HUES6 (cell line): ENCODE data around the gene GDPGP1.
A peak's percentile ranks its signal among the peaks of the same experiment; 100 is the strongest.
"Not testable (repeated sequence)": the region's sequence is repeated elsewhere in the genome, so short reads cannot be mapped to it uniquely, and the experiment has no call there.

ENCODE experiments used
- H3K27ac ChIP-seq: 2 replicates; pipeline ENCODE4 v1.7.0; 2013; ENCODE audit warnings: low read depth, mild to moderate bottlenecking, low read length, inconsistent platforms
- H3K27me3 ChIP-seq: 2 replicates; pipeline ENCODE4 v1.6.1; 2013; ENCODE audit warnings: low read length; ENCODE audit not compliant: control insufficient read depth, insufficient read depth
- H3K36me3 ChIP-seq: 2 replicates; pipeline ENCODE4 v1.6.1; 2013; ENCODE audit warnings: low read length; ENCODE audit not compliant: control insufficient read depth, insufficient read depth
- H3K4me1 ChIP-seq: 2 replicates; pipeline ENCODE4 v1.6.1; 2013; ENCODE audit warnings: low read length; ENCODE audit not compliant: control insufficient read depth, insufficient read depth
- H3K4me3 ChIP-seq: 2 replicates; pipeline ENCODE4 v1.5.1; 2013; ENCODE audit warnings: low read depth, low read length
- H3K9ac ChIP-seq: one replicate; pipeline ENCODE4 v1.6.1; 2013; ENCODE audit warnings: mild to moderate bottlenecking, low read length
- H3K9me3 ChIP-seq: 2 replicates; pipeline ENCODE4 v1.6.1; 2013; ENCODE audit warnings: low read depth, low read length; ENCODE audit not compliant: control insufficient read depth, insufficient read depth

Gene GDPGP1

GRCh38 chr15:90266061-90266431 is 32.0 kb downstream of the GDPGP1 start:
- Histone ChIP-seq H3K4me3 (peak overlapping the region; percentile 91), H3K9me3 (no peaks in the 10 kb centered on the region), H3K27ac (peak overlapping the region; percentile 71), H3K36me3 (peaks cover 32% of the 10 kb centered on the region), H3K4me1 (peaks cover 10% of the 10 kb centered on the region), H3K27me3 (no peaks in the 10 kb centered on the region), H3K9ac (peak overlapping the region; percentile 79)

- peak overlapping the region; percentile 91 for H3K4me3 ChIP-seq
- peaks cover 10% of the 10 kb centered on the region for H3K4me1 ChIP-seq
- peak overlapping the region; percentile 79 for H3K9ac ChIP-seq
- no peaks in the 10 kb centered on the region for H3K9me3 ChIP-seq
- peaks cover 36% of the 10 kb centered on the region for H3K36me3 ChIP-seq
- no peaks in the 10 kb centered on the region for H3K27me3 ChIP-seq
- H3K27ac ChIP-seq, result no peak overlapping the region
These were observed 32.5 kb downstream of the GDPGP1 start for GRCh38 chr15:90266485-90266884.

GRCh38 chr15:90268415-90268814 is 34.4 kb downstream of the GDPGP1 start:
- no peaks in the 10 kb centered on the region for H3K27me3 ChIP-seq
- no peak overlapping the region for H3K27ac ChIP-seq
- peak overlapping the region; percentile 15 for H3K9ac ChIP-seq
- peaks cover 56% of the 10 kb centered on the region for H3K36me3 ChIP-seq
- H3K4me1 ChIP-seq, result peaks cover 10% of the 10 kb centered on the region
- no peaks in the 10 kb centered on the region for H3K9me3 ChIP-seq
- H3K4me3 ChIP-seq, result 0 out of 2 replicates have a peak overlapping the region, but pooled peaks have one; percentile 9

DNA sequence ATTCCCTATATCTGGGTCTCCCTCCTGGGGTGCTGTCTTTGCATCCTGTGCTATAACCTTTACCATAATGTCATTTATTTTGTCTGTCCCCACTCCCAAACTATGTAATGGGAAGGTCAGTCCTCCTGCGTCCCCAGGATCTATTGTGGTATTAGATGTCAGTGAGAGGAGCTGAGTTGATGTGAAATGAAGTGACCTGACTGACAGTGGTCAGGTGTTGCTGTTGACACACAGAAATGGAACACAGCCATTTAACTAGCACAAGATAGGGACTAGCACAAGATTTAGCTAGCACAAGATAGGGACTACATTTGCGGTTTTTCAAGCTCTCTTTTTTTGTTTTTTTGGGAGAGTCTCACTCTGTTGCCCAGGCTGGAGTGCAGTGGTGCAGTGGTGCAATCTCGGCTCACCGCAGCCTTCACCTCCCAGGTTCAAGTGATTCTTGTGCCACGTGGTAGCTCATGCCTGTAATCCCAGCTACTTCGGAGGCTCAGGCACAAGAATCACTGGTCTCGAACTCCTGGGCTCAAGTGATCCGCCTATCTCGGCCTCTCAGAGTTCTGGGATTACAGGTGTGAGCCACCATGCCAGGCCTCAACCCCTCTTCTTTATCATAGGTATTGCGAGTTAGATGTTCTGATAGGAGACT is 36.6 kb downstream of the GDPGP1 start:
- Histone ChIP-seq H3K9ac (no peak overlapping the region), H3K9me3 (no peaks in the 10 kb centered on the region), H3K4me3 (no peak overlapping the region), H3K4me1 (peaks cover 7% of the 10 kb centered on the region), H3K36me3 (peaks cover 61% of the 10 kb centered on the region), H3K27me3 (no peaks in the 10 kb centered on the region), H3K27ac (no peak overlapping the region)

GRCh38 chr15:90271459-90272166 is 37.6 kb downstream of the GDPGP1 start:
- H3K27me3 ChIP-seq, result no peaks in the 10 kb centered on the region
- H3K9me3 ChIP-seq, result no peaks in the 10 kb centered on the region
- H3K9ac ChIP-seq, result no peak overlapping the region
- no peak overlapping the region for H3K4me3 ChIP-seq
- H3K36me3 ChIP-seq, result peaks cover 61% of the 10 kb centered on the region
- peaks cover 7% of the 10 kb centered on the region for H3K4me1 ChIP-seq
- H3K27ac ChIP-seq, result no peak overlapping the region

GRCh38 chr15:90278467-90278866 is 44.5 kb downstream of the GDPGP1 start:
- H3K36me3 ChIP-seq, H3K4me3 ChIP-seq, H3K27ac ChIP-seq, H3K27me3 ChIP-seq, H3K9me3 ChIP-seq, H3K4me1 ChIP-seq, H3K9ac ChIP-seq: not testable (repeated sequence)

DNA sequence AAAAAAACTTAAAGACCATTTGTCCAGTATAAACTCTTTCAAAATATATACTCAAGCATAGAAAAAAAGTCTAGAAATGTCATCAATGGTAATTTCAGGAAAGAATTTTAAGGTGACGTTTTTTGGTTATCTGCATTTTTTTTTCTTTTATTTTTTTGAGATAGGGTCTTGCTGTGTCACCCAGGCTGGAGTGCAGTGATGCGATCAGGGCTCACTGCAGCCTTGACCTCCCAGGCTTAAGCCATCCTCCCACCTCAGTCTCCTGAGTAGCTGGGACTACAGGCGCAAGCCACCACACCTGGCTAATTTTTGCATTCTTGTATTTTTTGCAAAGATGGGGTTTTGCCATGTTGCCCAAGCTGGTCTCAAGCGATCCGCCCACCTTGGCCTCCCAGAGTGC is 46.7 kb downstream of the GDPGP1 start:
- not testable (repeated sequence) for H3K4me1 ChIP-seq, H3K36me3 ChIP-seq, H3K4me3 ChIP-seq, H3K27me3 ChIP-seq, H3K27ac ChIP-seq, H3K9ac ChIP-seq, H3K9me3 ChIP-seq

GRCh38 chr15:90281637-90282036 is 47.6 kb downstream of the GDPGP1 start:
- H3K36me3 ChIP-seq, H3K9ac ChIP-seq, H3K27ac ChIP-seq, H3K4me1 ChIP-seq, H3K27me3 ChIP-seq, H3K4me3 ChIP-seq, H3K9me3 ChIP-seq: not testable (repeated sequence)

GRCh38 chr15:90286678-90287077 is 52.7 kb downstream of the GDPGP1 start:
- Histone ChIP-seq H3K4me3 (no peak overlapping the region), H3K9me3 (no peaks in the 10 kb centered on the region), H3K36me3 (no peaks in the 10 kb centered on the region), H3K27ac (no peak overlapping the region), H3K9ac (no peak overlapping the region), H3K4me1 (peaks cover 9% of the 10 kb centered on the region; the same call in 1 of the 2 replicates), H3K27me3 (no peaks in the 10 kb centered on the region)

DNA sequence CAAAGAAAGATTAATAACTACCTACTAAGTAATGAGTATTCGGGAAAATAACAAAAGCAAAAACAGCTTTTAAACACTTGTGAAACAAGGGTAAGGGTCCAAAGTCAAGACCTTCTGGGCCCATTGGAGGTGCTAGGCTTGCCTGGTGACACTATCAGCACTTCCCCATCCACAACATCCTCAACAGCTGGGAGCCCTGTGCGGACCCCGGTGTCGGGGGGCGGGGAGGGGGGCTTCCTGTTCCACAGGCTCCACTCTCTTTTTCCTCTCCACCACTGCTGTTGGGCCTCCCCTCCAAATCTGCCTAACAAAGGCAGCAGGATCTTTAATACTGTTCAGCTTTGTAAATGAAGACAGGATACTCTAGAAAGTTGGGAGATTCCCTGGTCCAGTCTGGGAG is 53.1 kb downstream of the GDPGP1 start:
- H3K36me3 ChIP-seq, result no peaks in the 10 kb centered on the region
- H3K9me3 ChIP-seq, result no peaks in the 10 kb centered on the region
- H3K4me1 ChIP-seq, result peaks cover 9% of the 10 kb centered on the region; the same call in 1 of the 2 replicates
- no peak overlapping the region for H3K4me3 ChIP-seq
- H3K27me3 ChIP-seq, result no peaks in the 10 kb centered on the region
- no peak overlapping the region for H3K27ac ChIP-seq
- no peak overlapping the region for H3K9ac ChIP-seq

GRCh38 chr15:90287946-90288345 is 53.9 kb downstream of the GDPGP1 start:
- H3K27ac ChIP-seq, result no peak overlapping the region
- H3K36me3 ChIP-seq, result no peaks in the 10 kb centered on the region
- H3K9me3 ChIP-seq, result no peaks in the 10 kb centered on the region
- no peak overlapping the region for H3K4me3 ChIP-seq
- peaks cover 9% of the 10 kb centered on the region; the same call in 1 of the 2 replicates for H3K4me1 ChIP-seq
- H3K27me3 ChIP-seq, result no peaks in the 10 kb centered on the region
- H3K9ac ChIP-seq, result no peak overlapping the region
